Esophagus mucosa (tissue), 1 donor: ENCODE data around the gene SULT4A1. TPM values are rescaled to one million over a fixed set of nuclear protein-coding genes. Genes with fewer than 3 reads are reported as not detected.
"Not testable (repeated sequence)": the region's sequence is repeated elsewhere in the genome, so short reads cannot be mapped to it uniquely, and the experiment has no call there.

ENCODE experiments used
- ATAC-seq: fragments of 200-7000 bp; cut with Tn5 transposase; one replicate; pipeline ENCODE4 v1.9.1; 2020
- total RNA-seq: library from RNA; stranded (reverse); gene quantifications from one replicate; pipeline ENCODE4 v1.2.4, GENCODE V29; 2023
- donor health status: DM: yes; HTN: yes; CAD: no.

SULT4A1 gene
- not detected for total RNA-seq

GRCh38 chr22:43862074-43862881 lies at the start of gene SULT4A1:
Gene SULT4A1, minus strand, starts transcription at chr22:43862513. Its CDS starts 131 bp downstream, at chr22:43862382.
- no peak for ATAC-seq

DNA sequence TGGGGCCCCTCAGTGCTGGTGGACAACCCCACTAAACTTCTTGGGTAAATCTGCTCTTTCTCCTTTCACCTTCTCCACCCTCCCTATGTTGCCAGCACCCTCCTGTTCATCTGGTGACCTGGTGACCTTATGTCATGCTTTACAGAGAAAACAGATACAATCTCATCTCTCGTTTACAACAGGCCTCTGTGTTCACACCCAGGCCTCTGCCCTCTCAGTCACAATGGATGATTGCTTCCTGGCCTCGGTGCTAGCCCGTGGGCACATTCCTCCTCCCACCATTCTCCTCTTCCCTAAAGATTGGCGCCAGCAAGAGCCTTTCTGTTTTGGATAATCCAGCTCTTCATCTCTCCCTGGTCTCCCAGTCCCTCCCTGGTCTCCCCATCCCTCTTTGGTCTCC lies 49.0 kb upstream of the SULT4A1 start:
- no peak for ATAC-seq

GRCh38 chr22:43910178-43910695 lies 47.9 kb upstream of the SULT4A1 start:
- no peak for ATAC-seq

GRCh38 chr22:43909708-43910107 lies 47.4 kb upstream of the SULT4A1 start:
- no peak for ATAC-seq

DNA sequence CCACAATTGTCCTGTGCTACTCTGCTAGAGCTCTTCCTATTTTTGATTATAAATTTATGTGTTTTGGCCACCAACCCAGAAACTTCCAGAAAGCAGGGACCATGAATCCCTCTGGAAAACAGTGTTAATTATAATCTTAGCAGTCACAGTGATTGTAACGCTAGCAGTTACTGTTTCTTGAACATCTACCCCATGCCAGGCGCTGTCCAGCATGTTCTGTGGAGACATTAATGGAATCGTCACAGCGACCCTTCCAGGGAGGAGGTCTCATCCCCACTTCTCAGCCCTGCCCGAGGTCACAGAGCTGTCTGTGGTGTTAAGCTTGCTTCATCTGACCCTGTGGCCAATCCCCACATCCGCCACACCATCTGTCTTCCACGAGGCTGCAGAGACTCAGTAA lies 43.4 kb upstream of the SULT4A1 start:
- ATAC-seq = no peak

- ATAC-seq = not testable (repeated sequence)
These were observed 42.1 kb upstream of the SULT4A1 start for GRCh38 chr22:43904412-43904811.

DNA sequence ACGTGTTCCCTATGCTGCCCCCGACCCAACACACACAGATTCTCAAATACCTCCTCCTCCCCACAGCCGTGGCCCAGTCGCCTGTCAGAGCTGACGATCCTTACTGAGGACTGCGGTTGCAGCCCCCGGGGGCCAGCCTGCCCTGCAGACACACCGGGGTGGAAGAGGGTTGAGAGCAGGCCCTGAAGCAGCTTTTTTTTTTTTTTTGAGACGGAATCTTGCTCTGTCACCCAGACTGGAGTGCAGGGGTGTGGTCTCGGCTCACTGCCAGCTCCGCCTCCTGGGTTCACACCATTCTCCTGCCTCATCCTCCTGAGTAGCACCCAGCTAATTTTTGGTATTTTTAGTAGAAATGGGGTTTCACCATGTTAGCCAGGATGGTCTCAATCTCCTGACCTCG lies 40.7 kb upstream of the SULT4A1 start:
- not testable (repeated sequence) for ATAC-seq

DNA sequence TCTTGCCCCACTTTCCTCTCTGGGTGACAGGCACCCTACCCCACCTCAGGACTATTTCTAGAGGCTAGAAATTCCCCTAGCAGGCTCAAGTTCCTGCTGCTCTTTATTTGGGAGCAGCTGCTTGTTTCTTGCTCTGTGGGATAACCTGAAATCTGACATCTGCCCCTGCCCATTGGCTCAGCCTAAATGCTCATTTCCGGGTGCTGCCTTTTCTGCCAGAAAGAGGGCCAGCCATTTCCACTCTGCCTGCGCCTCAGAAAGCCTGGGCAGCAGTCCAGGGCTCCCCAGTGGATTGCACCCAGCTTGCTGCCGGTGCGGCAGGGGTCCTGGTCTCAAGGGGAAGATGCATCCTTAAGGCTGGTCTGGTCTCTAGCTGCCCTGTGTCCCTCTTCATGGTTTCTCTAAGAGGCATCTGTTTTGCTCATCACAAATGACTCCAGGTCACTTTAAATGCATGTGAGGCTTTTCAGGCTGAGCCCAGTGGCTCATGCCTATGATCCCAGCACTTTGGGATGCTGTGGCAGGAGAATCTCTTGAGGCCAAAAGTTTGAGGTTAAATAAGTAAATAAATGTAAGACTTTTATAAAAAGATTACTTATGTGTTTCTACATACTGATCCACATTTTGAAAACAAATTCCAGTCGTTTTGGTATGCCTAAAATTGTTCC lies 39.8 kb upstream of the SULT4A1 start:
- ATAC-seq = no peak

DNA sequence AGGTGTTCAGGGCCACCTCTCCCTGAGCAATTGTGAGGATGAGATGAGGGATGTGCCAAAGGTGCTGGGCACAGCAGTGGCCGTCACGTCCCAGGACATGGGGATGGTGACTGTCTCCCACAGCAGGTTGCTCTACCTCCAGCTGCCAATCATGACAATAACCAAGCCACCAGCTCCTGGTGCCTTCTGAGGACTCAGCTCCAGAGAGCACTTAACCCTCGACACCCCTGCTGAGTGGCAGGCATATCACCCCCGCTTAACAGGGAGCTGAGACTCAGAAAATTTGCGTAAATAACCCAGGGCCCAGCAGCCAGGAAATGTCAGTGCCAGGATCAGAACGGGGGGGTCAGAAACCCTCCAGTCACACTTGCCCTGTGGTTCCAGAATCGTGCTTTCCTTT lies 37.9 kb upstream of the SULT4A1 start:
- no peak for ATAC-seq

GRCh38 chr22:43897751-43898261 lies 35.5 kb upstream of the SULT4A1 start:
- ATAC-seq = peak; percentile 85

GRCh38 chr22:43895986-43896645 lies 33.8 kb upstream of the SULT4A1 start:
- ATAC-seq = no peak

DNA sequence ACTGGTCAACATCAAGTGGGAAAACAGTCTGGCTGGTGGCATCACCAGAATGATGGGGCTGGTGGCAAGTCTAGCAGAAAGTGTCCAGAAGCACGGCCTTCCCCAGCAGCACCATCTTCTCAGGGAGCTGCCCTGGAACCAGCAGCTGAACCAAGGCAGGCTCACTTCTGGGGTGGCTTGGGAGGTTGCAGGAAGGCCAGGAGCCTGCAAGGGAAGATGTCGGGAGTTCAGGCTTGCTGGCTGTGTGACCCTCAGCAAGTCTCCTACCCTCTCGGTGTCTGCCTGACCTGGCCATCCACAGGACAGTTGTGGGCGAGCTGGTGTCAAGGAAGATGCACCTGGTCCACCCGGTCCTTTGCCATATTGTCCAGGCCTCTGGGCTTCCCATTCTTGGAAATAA lies 31.8 kb upstream of the SULT4A1 start:
- no peak for ATAC-seq

DNA sequence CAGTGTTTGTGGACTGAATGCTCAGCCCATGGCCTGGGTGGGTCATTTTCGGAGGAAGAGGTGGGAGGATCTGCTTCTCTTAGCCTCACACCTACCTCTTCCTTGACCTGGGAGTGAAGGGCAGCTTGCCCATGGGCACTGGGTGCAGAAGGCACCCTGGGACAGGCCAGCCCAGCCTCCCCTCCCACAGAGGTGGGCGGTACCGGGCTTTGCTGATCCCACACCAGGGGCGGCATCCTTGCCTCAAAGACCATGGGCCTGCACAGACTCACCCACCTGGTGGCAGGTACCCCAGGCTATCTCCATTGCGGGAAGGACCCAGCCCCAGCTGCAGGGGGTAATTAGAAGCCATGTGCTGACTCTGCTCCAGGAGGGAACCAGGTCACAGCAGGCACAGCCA lies 31.0 kb upstream of the SULT4A1 start:
- ATAC-seq = no peak

DNA sequence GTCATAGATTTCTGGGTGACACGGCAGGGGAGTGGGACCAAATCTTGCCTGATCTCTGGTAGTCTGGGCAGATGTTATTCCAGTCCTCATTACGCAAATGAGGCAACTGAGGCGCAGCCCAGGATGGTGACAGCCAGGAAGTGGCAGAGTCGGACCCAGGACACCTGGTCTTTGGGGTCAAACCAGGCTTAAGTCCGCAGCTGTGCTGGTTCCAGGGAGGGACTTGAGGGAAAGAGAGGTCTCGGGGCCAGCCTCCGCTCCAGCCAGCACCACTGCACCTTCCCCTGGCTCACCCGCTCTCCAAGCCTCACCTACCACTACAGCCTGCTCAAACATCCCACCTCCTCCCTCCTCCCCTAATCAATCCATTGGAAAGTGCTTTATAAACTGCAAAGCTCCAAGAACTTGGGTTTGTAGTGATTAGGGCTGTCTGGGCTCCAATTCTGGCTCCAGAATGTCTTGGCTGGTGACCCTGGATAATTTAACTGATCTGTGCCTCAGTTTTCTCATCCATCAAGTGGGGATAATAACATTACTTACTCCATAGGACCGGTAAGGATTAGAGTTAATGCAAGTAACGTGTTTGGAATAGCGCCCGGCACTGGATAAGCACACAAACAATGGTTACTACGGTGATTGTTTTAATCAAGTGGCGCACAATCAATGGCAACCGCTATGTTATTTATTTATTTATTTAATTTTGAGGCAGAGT lies 30.0 kb upstream of the SULT4A1 start:
- ATAC-seq = no peak

- no peak for ATAC-seq
These were observed 29.3 kb upstream of the SULT4A1 start, which contains the start of gene PNPLA5 for GRCh38 chr22:43891360-43892182. Gene PNPLA5, minus strand, starts transcription at chr22:43892013. Its CDS starts 133 bp downstream, at chr22:43891880.

GRCh38 chr22:43890901-43891331 lies 28.6 kb upstream of the SULT4A1 start:
- no peak for ATAC-seq

DNA sequence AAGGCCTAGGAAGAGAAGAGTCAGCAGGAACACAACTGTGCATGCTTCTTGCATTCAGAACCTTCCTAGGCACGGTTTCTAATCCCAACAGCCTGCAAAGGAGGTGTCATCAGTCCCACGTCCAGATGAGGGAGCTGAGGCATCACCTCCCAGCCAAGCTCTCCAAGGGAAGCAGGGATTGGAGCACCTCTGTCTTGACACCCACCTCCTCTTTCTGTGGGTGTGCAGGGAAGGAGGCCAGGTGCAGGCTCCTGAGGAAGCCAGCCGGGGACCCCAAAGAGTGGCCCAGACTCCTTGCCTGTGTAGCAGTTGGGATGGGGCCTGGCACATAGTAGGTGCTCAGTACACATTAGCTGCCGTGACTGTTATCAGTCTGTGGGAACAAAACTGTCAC lies 27.5 kb upstream of the SULT4A1 start:
- no peak for ATAC-seq

DNA sequence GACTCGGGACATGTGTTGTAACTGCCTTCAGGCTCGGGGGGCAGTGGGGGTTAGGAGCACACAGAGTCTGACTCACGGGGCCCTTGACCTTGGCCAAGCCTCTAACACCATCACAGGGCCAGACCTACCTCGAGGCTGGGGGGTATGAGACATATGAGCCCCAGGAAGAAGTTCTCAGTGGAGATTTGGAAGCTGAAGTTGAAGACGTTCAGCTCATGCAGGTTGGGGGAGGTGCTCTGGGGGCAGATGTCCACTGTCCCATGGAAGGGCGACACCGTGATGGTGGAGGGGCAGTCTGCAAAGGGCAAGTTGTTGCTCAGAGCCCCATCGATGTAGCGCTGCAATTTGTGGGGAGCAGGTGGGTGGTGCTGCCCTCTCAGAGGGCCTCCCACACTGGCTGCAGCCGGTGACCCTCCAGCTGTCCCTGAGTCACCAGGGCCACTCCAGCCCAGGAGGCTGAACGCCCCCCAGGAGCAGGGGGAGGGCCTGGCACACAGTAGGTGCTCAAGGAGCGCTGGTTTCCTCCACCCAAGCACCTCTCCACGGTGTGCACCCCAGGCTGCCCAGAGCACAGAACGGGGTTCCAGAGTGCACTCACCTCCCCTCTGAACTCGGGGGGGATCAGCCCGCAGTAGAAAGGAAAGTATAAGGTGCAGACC lies 27.0 kb upstream of the SULT4A1 start:
- no peak for ATAC-seq

GRCh38 chr22:43888740-43889139 lies 26.4 kb upstream of the SULT4A1 start:
- no peak for ATAC-seq

GRCh38 chr22:43887391-43887790 lies 25.1 kb upstream of the SULT4A1 start:
- no peak for ATAC-seq

DNA sequence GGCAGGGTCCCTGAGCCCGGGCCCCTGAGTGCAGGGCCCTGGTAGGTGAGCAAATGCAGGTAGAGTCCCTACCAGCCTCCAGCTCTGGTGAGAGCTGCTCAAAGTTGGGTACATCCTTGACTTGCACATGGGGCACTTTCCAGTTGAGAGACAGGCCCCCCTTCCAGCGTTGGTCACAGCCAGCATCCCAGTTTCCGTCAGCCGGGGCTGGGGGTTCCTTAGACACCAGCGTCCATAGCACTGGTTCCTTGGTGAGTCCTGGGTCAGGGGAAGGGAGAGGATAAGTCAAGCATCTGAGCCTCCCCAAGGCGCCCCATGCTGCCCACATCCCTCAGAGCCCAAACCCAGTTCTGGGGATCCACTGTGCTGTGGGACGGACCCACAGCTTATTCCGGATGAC lies 23.9 kb upstream of the SULT4A1 start:
- no peak for ATAC-seq
